WTC11 (cell line): Measurements from ENCODE around the gene CHD3.

Experiments used
- AFF4 ChIP-seq: sonication (generic); formaldehyde crosslinking; IDR thresholded peaks from 2 replicates; pipeline ENCODE4 v1.8.1; 2023; ENCODE audit warnings: mild to moderate bottlenecking, missing genetic modification reagents, borderline replicate concordance
- CREB1 ChIP-seq: sonication (generic); formaldehyde crosslinking; IDR thresholded peaks from 2 replicates; pipeline ENCODE4 v1.8.0; 2023; ENCODE audit warnings: mild to moderate bottlenecking, missing genetic modification reagents
- CTCF ChIP-seq: fragments of 200-600 bp; IDR thresholded peaks from 2 replicates; pipeline ENCODE4 v1.8.0; 2022; ENCODE audit warnings: antibody characterized with exemption
- FOXK1 ChIP-seq: sonication (generic); formaldehyde crosslinking; IDR thresholded peaks from 2 replicates; pipeline ENCODE4 v1.8.0; 2022; ENCODE audit warnings: mild to moderate bottlenecking, moderate library complexity, missing genetic modification reagents
- FOXP4 ChIP-seq: sonication (generic); formaldehyde crosslinking; IDR thresholded peaks from 2 replicates; pipeline ENCODE4 v1.8.0; 2022; ENCODE audit warnings: mild to moderate bottlenecking, missing genetic modification reagents
- NR2C2 ChIP-seq: sonication (generic); formaldehyde crosslinking; IDR thresholded peaks from 2 replicates; pipeline ENCODE4 v1.8.0; 2022; ENCODE audit warnings: mild to moderate bottlenecking, missing genetic modification reagents
- NR3C1 ChIP-seq: sonication (generic); formaldehyde crosslinking; conservative IDR thresholded peaks from 2 replicates; pipeline ENCODE4 v1.8.1; 2023; ENCODE audit warnings: low read depth, mild to moderate bottlenecking, missing genetic modification reagents
- PRDM15 ChIP-seq: sonication (generic); formaldehyde crosslinking; IDR thresholded peaks from 2 replicates; pipeline ENCODE4 v1.8.0; 2022; ENCODE audit warnings: missing genetic modification reagents
- SOX15 ChIP-seq: fragments of 250-450 bp; sonication (Bioruptor Pico); IDR thresholded peaks from 2 replicates; pipeline ENCODE4 v1.9.0; 2021; ENCODE audit warnings: mild to moderate bottlenecking
- ZNF317 ChIP-seq: sonication (generic); formaldehyde crosslinking; IDR thresholded peaks from 2 replicates; pipeline ENCODE4 v1.8.1; 2023; ENCODE audit warnings: low read depth, mild to moderate bottlenecking, moderate library complexity, missing genetic modification reagents, borderline replicate concordance
- TF ChIP-seq, protein P1 (sequence below): sonication (generic); formaldehyde crosslinking; IDR thresholded peaks from 2 replicates; pipeline ENCODE4 v1.8.0; 2022; ENCODE audit warnings: mild to moderate bottlenecking, missing genetic modification reagents
- TF ChIP-seq, protein P2 (sequence below): sonication (generic); formaldehyde crosslinking; conservative IDR thresholded peaks from 2 replicates; pipeline ENCODE4 v1.8.1; 2022; ENCODE audit warnings: mild to moderate bottlenecking, missing genetic modification reagents
- TF ChIP-seq, protein P3 (sequence below): sonication (generic); formaldehyde crosslinking; IDR thresholded peaks from 2 replicates; pipeline ENCODE4 v1.8.1; 2022; ENCODE audit warnings: mild to moderate bottlenecking, moderate library complexity, missing genetic modification reagents

GRCh38 chr17:7959503-7960253, 71.1 kb downstream of the CHD3 start:
- TF ChIP-seq, protein P1, sequence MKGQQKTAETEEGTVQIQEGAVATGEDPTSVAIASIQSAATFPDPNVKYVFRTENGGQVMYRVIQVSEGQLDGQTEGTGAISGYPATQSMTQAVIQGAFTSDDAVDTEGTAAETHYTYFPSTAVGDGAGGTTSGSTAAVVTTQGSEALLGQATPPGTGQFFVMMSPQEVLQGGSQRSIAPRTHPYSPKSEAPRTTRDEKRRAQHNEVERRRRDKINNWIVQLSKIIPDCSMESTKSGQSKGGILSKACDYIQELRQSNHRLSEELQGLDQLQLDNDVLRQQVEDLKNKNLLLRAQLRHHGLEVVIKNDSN (CRISPR knock-in tag), result no peak
- no peak for TF ChIP-seq CTCF
- no peak for TF ChIP-seq FOXP4 (CRISPR knock-in tag)
- TF ChIP-seq CREB1 (CRISPR knock-in tag), result no peak
- no peak for TF ChIP-seq PRDM15 (CRISPR knock-in tag)
- no peak for TF ChIP-seq NR3C1 (CRISPR knock-in tag)
- no peak for TF ChIP-seq SOX15 (CRISPR knock-in tag)
- TF ChIP-seq FOXK1 (CRISPR knock-in tag), result no peak
- TF ChIP-seq, protein P2, sequence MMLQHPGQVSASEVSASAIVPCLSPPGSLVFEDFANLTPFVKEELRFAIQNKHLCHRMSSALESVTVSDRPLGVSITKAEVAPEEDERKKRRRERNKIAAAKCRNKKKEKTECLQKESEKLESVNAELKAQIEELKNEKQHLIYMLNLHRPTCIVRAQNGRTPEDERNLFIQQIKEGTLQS (CRISPR knock-in tag), result no peak
- no peak for TF ChIP-seq NR2C2 (CRISPR knock-in tag)
- TF ChIP-seq, protein P3, sequence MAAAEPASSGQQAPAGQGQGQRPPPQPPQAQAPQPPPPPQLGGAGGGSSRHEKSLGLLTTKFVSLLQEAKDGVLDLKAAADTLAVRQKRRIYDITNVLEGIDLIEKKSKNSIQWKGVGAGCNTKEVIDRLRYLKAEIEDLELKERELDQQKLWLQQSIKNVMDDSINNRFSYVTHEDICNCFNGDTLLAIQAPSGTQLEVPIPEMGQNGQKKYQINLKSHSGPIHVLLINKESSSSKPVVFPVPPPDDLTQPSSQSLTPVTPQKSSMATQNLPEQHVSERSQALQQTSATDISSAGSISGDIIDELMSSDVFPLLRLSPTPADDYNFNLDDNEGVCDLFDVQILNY (CRISPR knock-in tag), result no peak
- no peak for TF ChIP-seq AFF4 (CRISPR knock-in tag)
- no peak for TF ChIP-seq ZNF317 (CRISPR knock-in tag)
